ENCODE results near the gene AKIRIN2. TPM values are rescaled to one million over a fixed set of nuclear protein-coding genes. Genes with fewer than 3 reads are reported as not detected.
"Not testable (repeated sequence)": the region's sequence is repeated elsewhere in the genome, so short reads cannot be mapped to it uniquely, and the experiment has no call there.

The AKIRIN2 gene
- total and polyA plus RNA-seq, 2 donors (not counting 3 experiments of a cell fraction or from before 2014, with no cell fraction given): 19.0 to 46.4 TPM

- no TSS peak for BruUV-seq (replicated peaks)
- Histone ChIP-seq H3K9me1 (replicated peaks; ENCODE audit: control insufficient read depth, extremely low read depth, insufficient read depth, low read length) (no peaks in the 10 kb centered on the region), H3K9me3 (replicated peaks; ENCODE audit: control insufficient read depth, insufficient read depth, low read length) (no peaks in the 10 kb centered on the region), H3K27me3 (ENCODE audit: control insufficient read depth in 2 of 2, insufficient read depth in 2 of 2, low read length in 2 of 2) (no peaks in the 10 kb centered on the region), H4K20me1 (replicated peaks; ENCODE audit: control insufficient read depth, extremely low read depth, insufficient read depth, low read length) (peaks cover 24% of the 10 kb centered on the region), H3K9ac (replicated peaks; ENCODE audit: extremely low read depth, insufficient read depth, low read length) (peak overlapping the region; percentile 13), H3K79me2 (ENCODE audit: control insufficient read depth, insufficient read depth, low read length) (peaks cover 91% of the 10 kb centered on the region), H3K27ac (ENCODE audit: insufficient read depth, low read depth, low read length) (peak overlapping the region; percentile 35), H3K4me2 (ENCODE audit: insufficient read depth, low read length) (peak overlapping the region; percentile 100), H3K4me3 (replicated peaks in 1 of 3; ENCODE audit: insufficient read depth in 1 of 3, low read depth in 1 of 3, low read length in 3 of 3) (peak overlapping the region; percentile 95 to 100 (median 97)), H3K36me3 (ENCODE audit: control insufficient read depth in 2 of 2, extremely low read depth in 1 of 2, insufficient read depth in 2 of 2, low read length in 2 of 2) (no peaks in the 10 kb centered on the region), H2AFZ (ENCODE audit: low read depth, low read length) (no peak overlapping the region), H3K4me1 (ENCODE audit: control insufficient read depth, extremely low read depth, insufficient read depth, low read length) (peaks cover 28% of the 10 kb centered on the region)
- FAIRE-seq (peak; percentile 85), DNase-seq (ENCODE audit: low read depth, low spot score) (peak; percentile 85)
- intact Hi-C loops (cut with micrococcal nuclease): no loop called here
- ChIA-PET CTCF (interaction anchor here (0.6 to 3.3 kb wide), 5 partner anchors 9 to 1800 kb away, joined by 3 to 18 read pairs (median 5); no protein-coding TSS in a partner anchor), POLR2A (interaction anchor here (0.5 to 0.7 kb wide), 2 partner anchors 10 to 18 kb away, joined by 6 to 11 read pairs; no protein-coding TSS in a partner anchor)
- dilution Hi-C loops (cut with MboI; ENCODE audit: extremely low pct_ligation_motif_present, low sequenced_read_pairs): no loop called here
- TF ChIP-seq JUN (IDR thresholded peaks at IDR 0.05; ENCODE audit: borderline replicate concordance, insufficient read depth, insufficient read length, low read depth): no peak
- TF ChIP-seq GATA2 (IDR thresholded peaks at IDR 0.05; ENCODE audit: insufficient read depth, insufficient read length, low read depth, low read length): no peak
- TF ChIP-seq POLR2A (IDR thresholded peaks at IDR 0.05; ENCODE audit: low read depth, low read length): no peak
- TF ChIP-seq MYC (IDR thresholded peaks at IDR 0.05; ENCODE audit: low read depth, low read length): no peak
- TF ChIP-seq MAX (IDR thresholded peaks at IDR 0.05; ENCODE audit: insufficient read depth, insufficient read length): no peak
- TF ChIP-seq CTCF (IDR thresholded peaks at IDR 0.05; ENCODE audit: extremely low read depth in 1 of 2, insufficient read depth in 1 of 2, low read depth in 1 of 2, low read length in 2 of 2): no peak
- TF ChIP-seq FOS (IDR thresholded peaks at IDR 0.05; ENCODE audit: borderline replicate concordance, insufficient read depth, low read length): no peak
- no peak for TF ChIP-seq POLR2AphosphoS5 (IDR thresholded peaks at IDR 0.05; ENCODE audit: insufficient read depth, low read depth, low read length)
- no peak for TF ChIP-seq EZH2 (IDR thresholded peaks at IDR 0.05; ENCODE audit: borderline replicate concordance, low read depth, low read length, severe bottlenecking)
Measured at GRCh38 chr6:87697581-87698546, 4.2 kb downstream of the AKIRIN2 start.

- H2AFZ ChIP-seq (ENCODE audit: low read depth, low read length); FAIRE-seq; H3K4me3 ChIP-seq (replicated peaks in 1 of 3; ENCODE audit: insufficient read depth in 1 of 3, low read depth in 1 of 3, low read length in 3 of 3); BruUV-seq (replicated peaks); DNase-seq (ENCODE audit: low read depth, low spot score); H3K27ac ChIP-seq (ENCODE audit: insufficient read depth, low read depth, low read length); intact Hi-C loops (cut with micrococcal nuclease); H3K9me3 ChIP-seq (replicated peaks; ENCODE audit: control insufficient read depth, insufficient read depth, low read length); H3K4me2 ChIP-seq (ENCODE audit: insufficient read depth, low read length); H3K9ac ChIP-seq (replicated peaks; ENCODE audit: extremely low read depth, insufficient read depth, low read length); H3K36me3 ChIP-seq (ENCODE audit: control insufficient read depth in 2 of 2, extremely low read depth in 1 of 2, insufficient read depth in 2 of 2, low read length in 2 of 2); H3K9me1 ChIP-seq (replicated peaks; ENCODE audit: control insufficient read depth, extremely low read depth, insufficient read depth, low read length); dilution Hi-C loops (cut with MboI; ENCODE audit: extremely low pct_ligation_motif_present, low sequenced_read_pairs); H3K27me3 ChIP-seq (ENCODE audit: control insufficient read depth in 2 of 2, insufficient read depth in 2 of 2, low read length in 2 of 2); POLR2A ChIA-PET: not testable (repeated sequence)
- Histone ChIP-seq H4K20me1 (replicated peaks; ENCODE audit: control insufficient read depth, extremely low read depth, insufficient read depth, low read length) (peaks cover 24% of the 10 kb centered on the region), H3K79me2 (ENCODE audit: control insufficient read depth, insufficient read depth, low read length) (peaks cover 100% of the 10 kb centered on the region), H3K4me1 (ENCODE audit: control insufficient read depth, extremely low read depth, insufficient read depth, low read length) (peaks cover 24% of the 10 kb centered on the region)
- CTCF ChIA-PET: interaction anchor here (1.0 to 3.3 kb wide), 3 partner anchors 8 to 17 kb away, joined by 3 to 18 read pairs (median 10); no protein-coding TSS in a partner anchor
Measured at GRCh38 chr6:87696817-87697216, 5.2 kb downstream of the AKIRIN2 start.

Data from endothelial cell of umbilical vein (primary cell).